Gastroesophageal sphincter (tissue), 4 donors: ENCODE results near the gene GRM8. TPM values are rescaled to one million over a fixed set of nuclear protein-coding genes. Genes with fewer than 3 reads are reported as not detected.

Experiments used
- ATAC-seq: fragments of 150-250 bp; one replicate; pipeline ENCODE4 v1.9.1; 2016; ENCODE audit warnings: mild to moderate bottlenecking, moderate library complexity
- H3K27ac ChIP-seq, 4 donors: fragments of 200-600 bp; sonication (generic) in 3 of 4; 1 replicate in 3 of 4; 2 replicates in 1 of 4; pipeline ENCODE4 v1.5.1; 2016 to 2019
- H3K27me3 ChIP-seq: fragments of 200-600 bp; sonication (generic); one replicate; pipeline ENCODE4 v1.5.1; 2019
- H3K36me3 ChIP-seq, 2 donors: fragments of 200-600 bp; sonication (generic); one replicate each; pipeline ENCODE4 v1.5.1; 2019; ENCODE audit warnings: control low read depth in 1 of 2
- H3K4me1 ChIP-seq, 3 donors: fragments of 200-600 bp; sonication (generic); 1 replicate in 2 of 3; 2 replicates in 1 of 3; pipeline ENCODE4 v1.5.1; 2016 to 2019; ENCODE audit warnings: control low read depth in 2 of 3
- H3K4me3 ChIP-seq, 2 donors: fragments of 200-600 bp; sonication (generic); one replicate each; pipeline ENCODE4 v1.5.1; 2019; ENCODE audit warnings: mild to moderate bottlenecking in 1 of 2, moderate library complexity in 1 of 2
- H3K9me3 ChIP-seq, 3 donors: fragments of 200-600 bp; sonication (generic); one replicate each; pipeline ENCODE4 v1.5.1; 2017 to 2019; ENCODE audit warnings: control low read depth in 2 of 3
- CTCF ChIP-seq, 4 experiments: fragments of 200-600 bp in 2 of 4; fragments of 450-650 bp in 2 of 4; sonication (generic) in 1 of 4; IDR thresholded peaks; one replicate each; pipeline ENCODE4 v1.5.1; 2017 to 2019; ENCODE audit warnings: antibody characterized with exemption in 4 of 4, mild to moderate bottlenecking in 2 of 4, moderate library complexity in 2 of 4
- EP300 ChIP-seq: sonication (generic); formaldehyde crosslinking; IDR thresholded peaks from one replicate; pipeline ENCODE4 v1.6.1; 2017; ENCODE audit warnings: antibody characterized with exemption, mild to moderate bottlenecking
- POLR2A ChIP-seq, 2 donors: fragments of 450-650 bp; IDR thresholded peaks; one replicate each; pipeline ENCODE4 v1.6.1; 2017; ENCODE audit warnings: antibody characterized with exemption in 2 of 2, mild to moderate bottlenecking in 2 of 2, moderate library complexity in 1 of 2
- POLR2AphosphoS5 ChIP-seq: sonication (generic); formaldehyde crosslinking; IDR thresholded peaks from one replicate; pipeline ENCODE4 v1.6.1; 2017; ENCODE audit warnings: antibody characterized with exemption
- WGBS, 2 donors: methylation state at CpG; one replicate each; pipeline ENCODE4 v1.1.5; 2018; ENCODE audit warnings: low coverage in 1 of 2; 5-methylcytosine and 5-hydroxymethylcytosine counted together
- total RNA-seq, 4 donors: library from RNA; depleted of rRNA; stranded (reverse); fragments of >200 nt; gene quantifications; one replicate each; pipeline ENCODE4 v1.1.0, GENCODE V29; 2016

The GRM8 gene
- total RNA-seq, 4 donors from 2014 or later, result 0.07 to 3.4 (median 0.93) TPM; not detected in 1

- no peak for ATAC-seq
- TF ChIP-seq EP300 (no peak), POLR2A (IDR thresholded peaks at IDR 0.05) (no peak), POLR2AphosphoS5 (no peak), CTCF (IDR thresholded peaks at IDR 0.05) (no peak)
- Histone ChIP-seq H3K27ac (no peak overlapping the region), H3K4me1 (no peaks in the 10 kb centered on the region), H3K36me3 (no peaks in the 10 kb centered on the region), H3K4me3 (no peak overlapping the region), H3K27me3 (no peaks in the 10 kb centered on the region), H3K9me3 (no peaks in the 10 kb centered on the region)
- WGBS, 2 donors, result 90 to 100% methylated on average over 2 to 3 of the region's 3 CpGs
These were observed 431.8 kb downstream of the GRM8 start for GRCh38 chr7:126820925-126821324.

- no peaks in the 10 kb centered on the region for H3K36me3 ChIP-seq
- H3K4me3 ChIP-seq, result no peak overlapping the region
- no peak overlapping the region for H3K27ac ChIP-seq
- H3K4me1 ChIP-seq, result no peaks in the 10 kb centered on the region
- H3K9me3 ChIP-seq, result no peaks in the 10 kb centered on the region
- TF ChIP-seq POLR2A (IDR thresholded peaks at IDR 0.05) (no peak), POLR2AphosphoS5 (no peak), CTCF (IDR thresholded peaks at IDR 0.05) (no peak), EP300 (no peak)
- 74 to 76% methylated on average over 5 of the region's 5 CpGs for WGBS, 2 donors
- ATAC-seq, result no peak
- H3K27me3 ChIP-seq, result no peaks in the 10 kb centered on the region
These were observed 433.6 kb downstream of the GRM8 start for GRCh38 chr7:126819197-126819484.

GRCh38 chr7:126818393-126819196 lies 434.1 kb downstream of the GRM8 start:
- Histone ChIP-seq H3K36me3 (no peaks in the 10 kb centered on the region), H3K9me3 (no peaks in the 10 kb centered on the region), H3K27me3 (no peaks in the 10 kb centered on the region), H3K4me3 (no peak overlapping the region), H3K27ac (no peak overlapping the region), H3K4me1 (no peaks in the 10 kb centered on the region)
- no peak for ATAC-seq
- no peak for TF ChIP-seq POLR2AphosphoS5
- TF ChIP-seq CTCF (IDR thresholded peaks at IDR 0.05), result no peak
- no peak for TF ChIP-seq POLR2A (IDR thresholded peaks at IDR 0.05)
- TF ChIP-seq EP300, result no peak
- whole genome bisulfite sequencing, 2 donors, result 50 to 71% methylated on average over 1 to 3 of the region's 3 CpGs

- 71 to 89% methylated on average over 1 of the region's 1 CpG for WGBS, 2 donors
- TF ChIP-seq POLR2AphosphoS5 (no peak), EP300 (no peak), POLR2A (IDR thresholded peaks at IDR 0.05) (no peak), CTCF (IDR thresholded peaks at IDR 0.05) (no peak)
- Histone ChIP-seq H3K9me3 (peaks cover 0 to 7% (median 0%) of the 10 kb centered on the region in 3 donors), H3K27ac (no peak overlapping the region), H3K4me1 (no peaks in the 10 kb centered on the region), H3K27me3 (peaks cover 3% of the 10 kb centered on the region), H3K36me3 (no peaks in the 10 kb centered on the region), H3K4me3 (no peak overlapping the region)
- ATAC-seq, result no peak
These were observed 443.6 kb downstream of the GRM8 start for GRCh38 chr7:126809188-126809587.

GRCh38 chr7:126806614-126807013 lies 446.1 kb downstream of the GRM8 start:
- H3K27me3 ChIP-seq, result peaks cover 3% of the 10 kb centered on the region
- ATAC-seq, result no peak
- TF ChIP-seq EP300 (no peak), CTCF (IDR thresholded peaks at IDR 0.05) (no peak), POLR2A (IDR thresholded peaks at IDR 0.05) (no peak), POLR2AphosphoS5 (no peak)
- H3K4me3 ChIP-seq, result no peak overlapping the region
- no CpG with 5 or more reads among the region's 31 CpGs for WGBS, 2 donors
- H3K9me3 ChIP-seq, result peaks cover 0 to 7% (median 0%) of the 10 kb centered on the region in 3 donors
- H3K27ac ChIP-seq, result no peak overlapping the region
- H3K4me1 ChIP-seq, result no peaks in the 10 kb centered on the region
- no peaks in the 10 kb centered on the region for H3K36me3 ChIP-seq
